K562 (cell line): ENCODE results near the gene COL15A1. TPM values are rescaled to one million over a fixed set of nuclear protein-coding genes. Genes with fewer than 3 reads are reported as not detected.

Source experiments
- ATAC-seq: fragments of 200-7000 bp; cut with Tn5 transposase; 3 replicates; pipeline ENCODE4 v1.9.1; 2020; ENCODE audit warnings: moderate library complexity
- BruUV-seq: library from RNA; stranded (reverse); fragments of 400-500 nt; replicated peaks from 2 replicates; lab custom pipeline; 2021; lab: Mats Ljungman, UMichigan
- CTCF ChIA-PET: fragments of 300-600 bp; formaldehyde crosslinking; extraction: SDS; loops from one replicate; lab custom pipeline; 2021; ENCODE audit warnings: low intra/inter-chr PET ratio; lab: Yijun Ruan, JAX
- POLR2A ChIA-PET: fragments of 300-600, 350-650 bp; sonication (Branson Sonifier 250); formaldehyde crosslinking; extraction: SDS; loops from one replicate; lab custom pipeline; 2021; ENCODE audit warnings: antibody characterized with exemption, inconsistent platforms; lab: Yijun Ruan, JAX
- DNase-seq, 4 experiments: peaks; one replicate each; pipeline versions ENCODE4 v3.0.0 to v3.0.0-alpha.2; 2011 to 2018; ENCODE audit warnings: low spot score in 3 of 4, mixed read lengths in 3 of 4; ENCODE audit errors: extremely low read depth in 1 of 4
- FAIRE-seq: peaks from 2 replicates; lab custom pipeline; 2011; peaks lifted over from hg19 to GRCh38; lab: Jason Lieb, UNC
- H2AFZ ChIP-seq: 2 replicates; pipeline ENCODE4 v1.6.0; 2011; ENCODE audit warnings: low read depth, low read length, control low read depth, inconsistent platforms
- H3K27ac ChIP-seq: fragments of 200-600 bp; 3 replicates; pipeline ENCODE4 v1.8.0; 2011; ENCODE audit warnings: low read depth, mild to moderate bottlenecking, control low read depth, inconsistent platforms, low read length, moderate library complexity, mixed read lengths; ENCODE audit errors: extremely low read depth
- H3K27me3 ChIP-seq, 2 experiments: fragments of 300-600 bp in 1 of 2; 2 replicates in 1 of 2; 3 replicates in 1 of 2; pipeline versions ENCODE4 v1.6.0 to v1.8.0; 2011; ENCODE audit warnings: inconsistent platforms in 2 of 2, low read length in 2 of 2, mild to moderate bottlenecking in 1 of 2, mixed read lengths in 1 of 2, moderate library complexity in 1 of 2; ENCODE audit not compliant: control insufficient read depth in 2 of 2, insufficient read depth in 2 of 2
- H3K36me3 ChIP-seq: fragments of 300-600 bp; 3 replicates; pipeline ENCODE4 v1.8.0; 2011; ENCODE audit warnings: mild to moderate bottlenecking, low read length, inconsistent platforms; ENCODE audit not compliant: control insufficient read depth, insufficient read depth
- H3K4me1 ChIP-seq, 2 experiments: fragments of 200-600 bp in 1 of 2; replicated peaks in 1 of 2; 2 replicates in 1 of 2; 3 replicates in 1 of 2; pipeline versions ENCODE4 v1.5.1 to v1.8.0; 2011; ENCODE audit warnings: inconsistent platforms in 2 of 2, low read length in 2 of 2, mild to moderate bottlenecking in 1 of 2, mixed read lengths in 1 of 2, moderate library complexity in 1 of 2; ENCODE audit not compliant: control insufficient read depth in 2 of 2, insufficient read depth in 2 of 2
- H3K4me2 ChIP-seq: 2 replicates; pipeline ENCODE4 v1.6.1; 2011; ENCODE audit warnings: low read length, control low read depth, inconsistent platforms, mixed read lengths; ENCODE audit not compliant: insufficient read depth
- H3K4me3 ChIP-seq: fragments of 200-600 bp; sonication (generic), shearing (Covaris generic); 2 replicates; pipeline ENCODE4 v1.5.1; 2016; ENCODE audit warnings: control low read depth, inconsistent platforms
- H3K79me2 ChIP-seq: fragments of 200-600 bp; 3 replicates; pipeline ENCODE4 v1.8.0; 2011; ENCODE audit warnings: low read length, inconsistent platforms; ENCODE audit not compliant: control insufficient read depth, insufficient read depth
- H3K9ac ChIP-seq, 2 experiments: 2 replicates each; pipeline versions ENCODE4 v1.6.0 to v1.6.1; 2011; ENCODE audit warnings: low read depth in 2 of 2, low read length in 2 of 2, control low read depth in 1 of 2, inconsistent platforms in 1 of 2, mild to moderate bottlenecking in 1 of 2, mixed read lengths in 1 of 2; ENCODE audit not compliant: insufficient read depth in 1 of 2
- H3K9me1 ChIP-seq: one replicate; pipeline ENCODE4 v1.6.0; 2011; ENCODE audit warnings: inconsistent platforms, mild to moderate bottlenecking, low read length, moderate library complexity; ENCODE audit not compliant: control insufficient read depth, insufficient read depth
- H3K9me3 ChIP-seq: replicated peaks from 2 replicates; pipeline ENCODE4 v1.5.1; 2011; ENCODE audit warnings: low read depth, low read length, inconsistent platforms; ENCODE audit not compliant: control insufficient read depth, insufficient read depth
- H4K20me1 ChIP-seq: replicated peaks from 2 replicates; pipeline ENCODE4 v1.6.1; 2011; ENCODE audit warnings: low read length, inconsistent platforms, mixed read lengths; ENCODE audit not compliant: control insufficient read depth, insufficient read depth
- CEBPB ChIP-seq: fragments of 450-650 bp; IDR thresholded peaks from 2 replicates; pipeline ENCODE4 v1.6.1; 2016; ENCODE audit warnings: missing genetic modification characterization, missing compliant biosample characterization
- CEBPG ChIP-seq, 3 experiments: fragments of 200-800 bp in 1 of 3; sonication (Bioruptor generic) in 1 of 3; sonication (generic) in 1 of 3; formaldehyde crosslinking in 1 of 3; IDR thresholded peaks in 2 of 3; conservative IDR thresholded peaks in 1 of 3; 2 replicates each; pipeline versions ENCODE4 v1.6.1 to v1.8.0; 2016 to 2022; ENCODE audit warnings: missing compliant biosample characterization in 2 of 3, missing genetic modification characterization in 2 of 3, mild to moderate bottlenecking in 1 of 3, missing genetic modification reagents in 1 of 3
- HLTF ChIP-seq: fragments of 450-650 bp; IDR thresholded peaks from 2 replicates; pipeline ENCODE4 v1.6.1; 2016
- ILK ChIP-seq: fragments of 450-650 bp; IDR thresholded peaks from 2 replicates; pipeline ENCODE4 v1.6.1; 2016; ENCODE audit warnings: missing genetic modification characterization, low read depth, mild to moderate bottlenecking, missing compliant biosample characterization, moderate library complexity, borderline replicate concordance
- NCOA1 ChIP-seq: fragments of 450-650 bp; IDR thresholded peaks from 2 replicates; pipeline ENCODE4 v1.6.1; 2016; ENCODE audit warnings: low read depth
- SAFB2 ChIP-seq: fragments of 200-400 bp; formaldehyde crosslinking; IDR thresholded peaks from 2 replicates; pipeline ENCODE4 v1.6.1; 2018; ENCODE audit warnings: borderline replicate concordance, low read length, low read depth, moderate library complexity; ENCODE audit not compliant: severe bottlenecking
- SIN3A ChIP-seq, 2 experiments: fragments of 150-350 bp in 1 of 2; IDR thresholded peaks; 2 replicates each; pipeline ENCODE4 v1.6.1; 2011 to 2016; ENCODE audit warnings: borderline replicate concordance in 2 of 2, low read depth in 2 of 2, low read length in 2 of 2, mild to moderate bottlenecking in 2 of 2, moderate library complexity in 2 of 2; ENCODE audit not compliant: control insufficient read depth in 1 of 2
- WGBS: fragments of 100-300 bp; shearing (Covaris generic); methylation state at CpG from one replicate; pipeline ENCODE4 v1.1.6; 2016; ENCODE audit warnings: low coverage, mixed read lengths; ENCODE audit not compliant: insufficient coverage; ENCODE audit errors: missing lambda C conversion rate; 5-methylcytosine and 5-hydroxymethylcytosine counted together
- in situ Hi-C: fragments of 300-500 bp; cut with MboI; formaldehyde crosslinking; loops from 4 replicates; pipeline ENCODE4 v1.15.0; 2018; ENCODE audit warnings: inconsistent platforms, mixed read lengths
- intact Hi-C: fragments of 100-400 bp; cut with micrococcal nuclease; formaldehyde crosslinking; loops from 2 replicates; pipeline ENCODE4 v1.14.2; 2022
- polyA plus RNA-seq, 8 experiments: library from polyadenylated mRNA; depleted of rRNA in 4 of 8; stranded (reverse) in 5 of 8; unstranded in 3 of 8; fragments of >200 nt; fragmentation: Nextera tagmentation in 2 of 8; fragmentation: Illumina TruSeq in 1 of 8; extraction: Ambion mirVana in 2 of 8; extraction: Trizol in 1 of 8; gene quantifications; 2 replicates each; pipeline versions ENCODE4 v1.2.1 to v1.2.3, GENCODE V29; 2011 to 2014; ENCODE audit warnings: inconsistent platforms in 1 of 8, missing spikeins in 1 of 8
- total RNA-seq, 7 experiments: library from RNA; depleted of rRNA in 6 of 7; stranded (reverse); fragments of >200 nt in 6 of 7; fragmentation: Illumina TruSeq in 2 of 7; extraction: Trizol in 2 of 7; gene quantifications; 2 replicates each; pipeline versions ENCODE4 v1.2.1 to v1.2.3, GENCODE V29; 2011 to 2021; ENCODE audit warnings: low replicate concordance in 1 of 7

COL15A1 gene
- total and polyA plus RNA-seq, 9 of the 15 experiments (the other 6 are each of a cell fraction or from before 2014, with no cell fraction given), result 0.46 to 5.1 (median 2.6) TPM

GRCh38 chr9:99114049-99114440 is 170.3 kb downstream of the COL15A1 start:
- H3K4me1 ChIP-seq, result peaks cover 4 to 46% of the 10 kb centered on the region in 2 experiments; a peak in 4 of 5 replicates
- ChIA-PET POLR2A (interaction anchor here (0.6 to 1.6 kb wide), 10 partner anchors 8 to 74 kb away, joined by 3 to 8 read pairs (median 3); partner anchors contain the start of gene TGFBR1), CTCF (no interaction called here)
- TF ChIP-seq NCOA1 (no peak), SIN3A (IDR thresholded peaks at IDR 0.05; ENCODE audit: borderline replicate concordance in 2 of 2, control insufficient read depth in 1 of 2, low read depth in 2 of 2, low read length in 2 of 2) (no peak), SAFB2 (no peak)
- no peak overlapping the region for H2AFZ ChIP-seq
- no peaks in the 10 kb centered on the region for H3K9me3 ChIP-seq
- intact Hi-C loops, result no loop called here
- peaks cover 23% of the 10 kb centered on the region; the same call in 2 of the 3 replicates for H3K36me3 ChIP-seq
- no peak overlapping the region for H3K9ac ChIP-seq
- FAIRE-seq, result no peak
- no peak overlapping the region for H3K4me3 ChIP-seq
- H4K20me1 ChIP-seq, result peaks cover 23% of the 10 kb centered on the region
- H3K9me1 ChIP-seq, result no peaks in the 10 kb centered on the region
- ATAC-seq, result no peak
- H3K27me3 ChIP-seq, result no peaks in the 10 kb centered on the region
- H3K4me2 ChIP-seq, result peak overlapping the region; percentile 32; the same call in 1 of the 2 replicates
- peaks cover 99% of the 10 kb centered on the region for H3K79me2 ChIP-seq
- in situ Hi-C loops, result no loop called here
- WGBS, result 20% methylated on average over 3 of the region's 3 CpGs
- no peak for DNase-seq
- BruUV-seq, result no TSS peak
- 0 out of 3 replicates have a peak overlapping the region, but pooled peaks have one; percentile 13 for H3K27ac ChIP-seq

GRCh38 chr9:99114846-99115500 is 171.3 kb downstream of the COL15A1 start:
- POLR2A ChIA-PET, result no interaction called here
- Histone ChIP-seq H2AFZ (no peak overlapping the region), H3K4me3 (no peak overlapping the region), H3K27me3 (no peaks in the 10 kb centered on the region), H3K36me3 (peaks cover 20% of the 10 kb centered on the region; the same call in 2 of the 3 replicates), H3K9ac (no peak overlapping the region), H3K9me3 (no peaks in the 10 kb centered on the region), H3K9me1 (no peaks in the 10 kb centered on the region), H3K27ac (peak overlapping the region; percentile 13; the same call in 1 of the 3 replicates), H3K4me1 (peaks cover 4 to 40% of the 10 kb centered on the region in 2 experiments; a peak in 4 of 5 replicates), H3K4me2 (peak overlapping the region; percentile 32; the same call in 1 of the 2 replicates), H4K20me1 (peaks cover 23% of the 10 kb centered on the region), H3K79me2 (peaks cover 99% of the 10 kb centered on the region)
- DNase-seq, result no peak
- in situ Hi-C loops (no loop called here), intact Hi-C loops (no loop called here)
- ATAC-seq, result peak; percentile 33
- TF ChIP-seq SAFB2 (no peak), CEBPB (tag) (0 out of 2 replicates have a peak, but pooled peaks have one; percentile 9), ILK (tag) (no peak), CEBPG (CRISPR knock-in tag; IDR thresholded peaks at IDR 0.05) (no peak), CEBPG (tag; conservative IDR thresholded peaks at IDR 0.05 in 1 of 2, IDR thresholded peaks at IDR 0.05 in 1 of 2) (0 out of 4 replicates have a peak, but pooled peaks of 1 of the 2 experiments have one; percentile 14), HLTF (no peak)
- 27% methylated on average over 6 of the region's 6 CpGs for WGBS
- BruUV-seq, result no TSS peak
- CTCF ChIA-PET, result no interaction called here
- FAIRE-seq, result no peak
